SK-N-SH treated with all-trans-retinoic acid at 6 μM for 48 hours (cell line): ENCODE measurements around the gene GPX3.

Experiments used
- ATAC-seq: fragments of 200-7000 bp; cut with Tn5 transposase; 3 replicates; pipeline ENCODE4 v1.9.1; 2020; ENCODE audit warnings: mild to moderate bottlenecking, moderate library complexity
- ARNTL ChIP-seq: fragments of 450-650 bp; formaldehyde crosslinking; IDR thresholded peaks from 2 replicates; pipeline ENCODE4 v1.5.0; 2020; ENCODE audit warnings: low read depth, mild to moderate bottlenecking, moderate library complexity, borderline replicate concordance
- BACH2 ChIP-seq: fragments of 250-450 bp; sonication (Bioruptor Pico); IDR thresholded peaks from 2 replicates; pipeline ENCODE4 v1.9.0; 2021; ENCODE audit warnings: mild to moderate bottlenecking, borderline replicate concordance
- CSDC2 ChIP-seq: fragments of 250-450 bp; sonication (Bioruptor Pico); IDR thresholded peaks from 2 replicates; pipeline ENCODE4 v1.5.0; 2020; ENCODE audit warnings: mild to moderate bottlenecking, moderate library complexity
- ESRRG ChIP-seq: fragments of 250-450 bp; sonication (Bioruptor Pico); IDR thresholded peaks from 2 replicates; pipeline ENCODE4 v1.6.1; 2021; ENCODE audit warnings: mild to moderate bottlenecking
- ISL1 ChIP-seq: fragments of 250-450 bp; sonication (Bioruptor Pico); IDR thresholded peaks from 2 replicates; pipeline ENCODE4 v2.1.2; 2022; ENCODE audit warnings: mild to moderate bottlenecking, moderate library complexity
- PPARA ChIP-seq: fragments of 250-450 bp; sonication (Bioruptor Pico); IDR thresholded peaks from 2 replicates; pipeline ENCODE4 v1.5.0; 2020; ENCODE audit warnings: mild to moderate bottlenecking, borderline replicate concordance
- SNAI2 ChIP-seq: fragments of 250-450 bp; sonication (Bioruptor Pico); IDR thresholded peaks from 2 replicates; pipeline ENCODE4 v1.5.0; 2020; ENCODE audit warnings: mild to moderate bottlenecking, moderate library complexity
- TCF4 ChIP-seq: fragments of 250-450 bp; sonication (Bioruptor Pico); IDR thresholded peaks from 2 replicates; pipeline ENCODE4 v1.8.0; 2021; ENCODE audit warnings: mild to moderate bottlenecking, moderate library complexity, borderline replicate concordance
- TOX ChIP-seq: fragments of 250-450 bp; sonication (Bioruptor Pico); IDR thresholded peaks from 2 replicates; pipeline ENCODE4 v1.8.0; 2021; ENCODE audit warnings: mild to moderate bottlenecking, moderate library complexity, borderline replicate concordance
- ZC3H10 ChIP-seq: fragments of 250-450 bp; sonication (Bioruptor Pico); IDR thresholded peaks from 2 replicates; pipeline ENCODE4 v1.5.1; 2021; ENCODE audit warnings: mild to moderate bottlenecking, moderate library complexity
- ZFP30 ChIP-seq: fragments of 450-650 bp; formaldehyde crosslinking; IDR thresholded peaks from 2 replicates; pipeline ENCODE4 v1.5.0; 2022; ENCODE audit warnings: mild to moderate bottlenecking, moderate library complexity
- ZNF565 ChIP-seq: fragments of 450-650 bp; formaldehyde crosslinking; conservative IDR thresholded peaks from 2 replicates; pipeline ENCODE4 v1.5.0; 2020; ENCODE audit warnings: low read depth, mild to moderate bottlenecking, moderate library complexity
- ZNF70 ChIP-seq: fragments of 450-650 bp; formaldehyde crosslinking; IDR thresholded peaks from 2 replicates; pipeline ENCODE4 v1.5.0; 2020; ENCODE audit warnings: mild to moderate bottlenecking, moderate library complexity
- ZNF8 ChIP-seq: fragments of 450-650 bp; formaldehyde crosslinking; IDR thresholded peaks from 2 replicates; pipeline ENCODE4 v1.5.0; 2020; ENCODE audit warnings: mild to moderate bottlenecking, moderate library complexity
- TF ChIP-seq, protein P1 (sequence below): fragments of 250-450 bp; sonication (Bioruptor Pico); IDR thresholded peaks from 2 replicates; pipeline ENCODE4 v1.5.1; 2021; ENCODE audit warnings: mild to moderate bottlenecking, moderate library complexity
- TF ChIP-seq, protein P2 (sequence below): fragments of 250-450 bp; sonication (Bioruptor Pico); IDR thresholded peaks from 2 replicates; pipeline ENCODE4 v1.8.0; 2021; ENCODE audit warnings: low read depth, mild to moderate bottlenecking, moderate library complexity, borderline replicate concordance
- TF ChIP-seq, protein P3 (sequence below): fragments of 250-450 bp; sonication (Bioruptor Pico); IDR thresholded peaks from 2 replicates; pipeline ENCODE4 v1.8.0; 2020; ENCODE audit warnings: mild to moderate bottlenecking, moderate library complexity, borderline replicate concordance
- TF ChIP-seq, protein P4 (sequence below): fragments of 250-450 bp; sonication (Bioruptor Pico); IDR thresholded peaks from 2 replicates; pipeline ENCODE4 v1.5.0; 2020; ENCODE audit warnings: mild to moderate bottlenecking, moderate library complexity
- TF ChIP-seq, protein P5 (sequence below): fragments of 250-450 bp; sonication (Bioruptor Pico); IDR thresholded peaks from 2 replicates; pipeline ENCODE4 v1.5.1; 2020; ENCODE audit warnings: low read depth, mild to moderate bottlenecking, moderate library complexity

GPX3 gene

DNA sequence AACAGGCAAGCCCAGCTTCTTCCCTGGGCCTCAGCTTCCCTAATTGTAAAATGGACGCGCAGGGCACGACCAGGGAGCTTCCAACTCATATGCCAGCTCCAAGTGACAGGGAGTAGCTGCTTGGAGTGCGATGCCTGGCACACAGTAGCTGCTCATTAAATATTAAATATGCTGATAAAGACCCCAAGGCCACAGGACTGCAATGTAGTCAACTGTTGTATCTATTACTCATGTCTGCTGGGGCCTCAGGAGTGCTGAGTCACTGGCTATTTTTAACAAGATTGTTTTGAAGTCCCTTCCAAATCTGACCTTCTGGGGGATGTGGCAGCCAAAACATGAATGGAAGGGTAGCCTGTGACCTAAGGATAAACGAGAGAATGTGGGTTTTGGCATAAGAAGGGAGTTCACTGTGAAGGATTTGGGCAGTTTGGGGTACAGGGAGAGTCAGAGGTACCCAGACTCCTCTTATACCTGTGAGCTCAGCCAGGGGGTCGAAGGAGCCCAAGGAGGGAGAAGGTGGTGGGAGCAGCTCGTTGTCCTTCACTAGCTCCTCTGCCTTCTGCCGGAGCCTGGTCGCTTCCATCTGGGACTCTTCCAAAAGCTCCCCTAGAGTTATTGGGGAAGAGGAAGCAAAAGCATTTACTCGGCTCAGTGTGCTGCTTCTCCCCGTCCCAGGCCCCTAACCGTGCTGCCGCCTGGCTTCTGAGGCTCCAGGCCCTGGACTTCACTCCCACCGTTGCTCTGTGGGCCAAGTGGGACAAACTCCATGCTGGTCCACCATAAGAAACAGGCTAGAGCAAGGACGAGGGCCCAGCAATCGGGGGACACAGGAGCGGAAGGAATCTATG, 43.0 kb downstream of the GPX3 start (continued):
- TF ChIP-seq, protein P1, sequence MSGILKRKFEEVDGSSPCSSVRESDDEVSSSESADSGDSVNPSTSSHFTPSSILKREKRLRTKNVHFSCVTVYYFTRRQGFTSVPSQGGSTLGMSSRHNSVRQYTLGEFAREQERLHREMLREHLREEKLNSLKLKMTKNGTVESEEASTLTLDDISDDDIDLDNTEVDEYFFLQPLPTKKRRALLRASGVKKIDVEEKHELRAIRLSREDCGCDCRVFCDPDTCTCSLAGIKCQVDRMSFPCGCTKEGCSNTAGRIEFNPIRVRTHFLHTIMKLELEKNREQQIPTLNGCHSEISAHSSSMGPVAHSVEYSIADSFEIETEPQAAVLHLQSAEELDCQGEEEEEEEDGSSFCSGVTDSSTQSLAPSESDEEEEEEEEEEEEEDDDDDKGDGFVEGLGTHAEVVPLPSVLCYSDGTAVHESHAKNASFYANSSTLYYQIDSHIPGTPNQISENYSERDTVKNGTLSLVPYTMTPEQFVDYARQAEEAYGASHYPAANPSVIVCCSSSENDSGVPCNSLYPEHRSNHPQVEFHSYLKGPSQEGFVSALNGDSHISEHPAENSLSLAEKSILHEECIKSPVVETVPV (CRISPR knock-in tag): no peak

DNA sequence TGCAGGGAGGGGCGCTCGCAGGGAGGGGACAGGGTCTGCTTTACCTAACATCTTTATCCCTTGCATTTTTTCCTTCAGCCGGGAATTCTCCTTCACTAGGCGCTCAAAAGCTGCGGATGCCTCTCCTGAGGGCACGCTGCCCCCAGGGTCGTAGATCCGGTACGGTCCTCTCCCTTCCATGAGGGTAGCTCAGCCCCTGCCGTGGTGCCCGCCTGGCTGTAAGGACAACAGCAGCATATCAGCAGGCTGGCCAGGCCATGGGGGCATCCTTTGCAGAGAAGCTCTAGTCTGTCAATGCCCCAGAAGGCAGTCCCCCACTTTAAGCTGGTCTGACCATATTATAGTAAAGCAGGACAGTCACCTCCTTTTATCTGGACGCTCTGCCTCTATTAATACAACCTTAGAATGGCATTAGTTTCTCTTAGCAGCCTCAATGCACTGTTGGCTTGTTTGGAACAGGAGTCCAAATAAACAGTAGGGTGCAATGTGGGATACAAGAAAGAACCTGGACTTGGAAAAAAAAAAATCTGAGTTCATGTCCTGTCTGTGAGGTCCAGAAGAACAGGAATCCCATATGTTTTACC, 44.6 kb downstream of the GPX3 start:
- TF ChIP-seq, protein P2, sequence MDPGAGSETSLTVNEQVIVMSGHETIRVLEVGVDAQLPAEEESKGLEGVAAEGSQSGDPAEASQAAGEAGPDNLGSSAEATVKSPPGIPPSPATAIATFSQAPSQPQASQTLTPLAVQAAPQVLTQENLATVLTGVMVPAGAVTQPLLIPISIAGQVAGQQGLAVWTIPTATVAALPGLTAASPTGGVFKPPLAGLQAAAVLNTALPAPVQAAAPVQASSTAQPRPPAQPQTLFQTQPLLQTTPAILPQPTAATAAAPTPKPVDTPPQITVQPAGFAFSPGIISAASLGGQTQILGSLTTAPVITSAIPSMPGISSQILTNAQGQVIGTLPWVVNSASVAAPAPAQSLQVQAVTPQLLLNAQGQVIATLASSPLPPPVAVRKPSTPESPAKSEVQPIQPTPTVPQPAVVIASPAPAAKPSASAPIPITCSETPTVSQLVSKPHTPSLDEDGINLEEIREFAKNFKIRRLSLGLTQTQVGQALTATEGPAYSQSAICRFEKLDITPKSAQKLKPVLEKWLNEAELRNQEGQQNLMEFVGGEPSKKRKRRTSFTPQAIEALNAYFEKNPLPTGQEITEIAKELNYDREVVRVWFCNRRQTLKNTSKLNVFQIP (CRISPR knock-in tag): no peak
- peak; percentile 99 for TF ChIP-seq ZNF70
- TF ChIP-seq, all 23 proteins: peak for 1
- ATAC-seq: no peak

DNA sequence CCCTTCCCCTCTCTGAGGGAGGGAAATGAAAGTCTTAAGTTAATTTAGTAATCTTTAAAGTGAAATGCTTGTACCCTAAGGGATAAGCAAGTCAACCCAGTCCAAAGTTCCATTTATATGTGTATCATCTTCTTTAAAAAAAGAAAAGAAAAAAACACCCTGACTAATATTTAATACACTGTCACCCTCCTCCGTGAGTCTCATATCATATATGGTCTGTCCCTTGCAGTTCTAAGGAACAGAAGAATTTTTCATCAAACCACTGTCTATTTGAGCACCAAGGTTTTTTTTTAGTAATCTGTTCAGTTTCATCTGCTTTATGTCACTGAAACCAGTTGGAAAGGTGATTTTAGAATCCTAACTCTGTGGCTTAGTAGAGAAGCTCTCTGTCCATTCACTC, 45.2 kb downstream of the GPX3 start:
- TF ChIP-seq ZNF8 (no peak), ESRRG (no peak), ZNF70 (no peak), ZNF565 (CRISPR knock-in tag) (no peak), TOX (CRISPR knock-in tag) (no peak), ISL1 (CRISPR knock-in tag) (no peak), SNAI2 (CRISPR knock-in tag) (no peak), ZFP30 (no peak), BACH2 (CRISPR knock-in tag) (no peak), ZC3H10 (no peak), TCF4 (CRISPR knock-in tag) (no peak), CSDC2 (CRISPR knock-in tag) (no peak)
- TF ChIP-seq, protein P3, sequence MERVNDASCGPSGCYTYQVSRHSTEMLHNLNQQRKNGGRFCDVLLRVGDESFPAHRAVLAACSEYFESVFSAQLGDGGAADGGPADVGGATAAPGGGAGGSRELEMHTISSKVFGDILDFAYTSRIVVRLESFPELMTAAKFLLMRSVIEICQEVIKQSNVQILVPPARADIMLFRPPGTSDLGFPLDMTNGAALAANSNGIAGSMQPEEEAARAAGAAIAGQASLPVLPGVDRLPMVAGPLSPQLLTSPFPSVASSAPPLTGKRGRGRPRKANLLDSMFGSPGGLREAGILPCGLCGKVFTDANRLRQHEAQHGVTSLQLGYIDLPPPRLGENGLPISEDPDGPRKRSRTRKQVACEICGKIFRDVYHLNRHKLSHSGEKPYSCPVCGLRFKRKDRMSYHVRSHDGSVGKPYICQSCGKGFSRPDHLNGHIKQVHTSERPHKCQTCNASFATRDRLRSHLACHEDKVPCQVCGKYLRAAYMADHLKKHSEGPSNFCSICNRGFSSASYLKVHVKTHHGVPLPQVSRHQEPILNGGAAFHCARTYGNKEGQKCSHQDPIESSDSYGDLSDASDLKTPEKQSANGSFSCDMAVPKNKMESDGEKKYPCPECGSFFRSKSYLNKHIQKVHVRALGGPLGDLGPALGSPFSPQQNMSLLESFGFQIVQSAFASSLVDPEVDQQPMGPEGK (CRISPR knock-in tag): no peak
- TF ChIP-seq, all 23 proteins: peak for 0
- ATAC-seq: no peak

DNA sequence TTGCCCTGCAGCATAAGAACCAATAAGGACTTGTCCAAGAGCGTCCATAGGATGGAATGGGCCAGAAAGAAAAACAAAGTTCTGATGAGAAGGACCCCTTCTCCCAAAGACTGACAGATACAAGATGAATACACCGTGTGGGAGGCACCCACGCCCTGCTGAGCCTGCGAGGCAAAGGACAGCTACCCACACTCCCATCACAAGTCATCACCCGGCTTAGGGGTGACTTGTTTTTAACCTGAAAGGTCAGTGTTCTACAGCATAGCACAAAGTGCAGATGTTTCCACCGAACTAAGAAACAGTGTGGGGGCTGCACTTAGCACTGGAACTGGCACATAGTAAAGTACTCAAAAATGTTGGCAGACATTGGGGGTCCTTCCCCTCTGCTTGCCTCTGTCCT, 46.5 kb downstream of the GPX3 start:
- TF ChIP-seq, protein P2 (CRISPR knock-in tag): no peak
- TF ChIP-seq BACH2 (CRISPR knock-in tag) (no peak), ZFP30 (no peak), PPARA (CRISPR knock-in tag) (no peak), ZC3H10 (no peak), ARNTL (CRISPR knock-in tag) (no peak), TOX (CRISPR knock-in tag) (no peak), ISL1 (CRISPR knock-in tag) (no peak), CSDC2 (CRISPR knock-in tag) (no peak), ZNF8 (no peak), ZNF70 (no peak)
- TF ChIP-seq, protein P3 (CRISPR knock-in tag): no peak
- TF ChIP-seq, protein P4, sequence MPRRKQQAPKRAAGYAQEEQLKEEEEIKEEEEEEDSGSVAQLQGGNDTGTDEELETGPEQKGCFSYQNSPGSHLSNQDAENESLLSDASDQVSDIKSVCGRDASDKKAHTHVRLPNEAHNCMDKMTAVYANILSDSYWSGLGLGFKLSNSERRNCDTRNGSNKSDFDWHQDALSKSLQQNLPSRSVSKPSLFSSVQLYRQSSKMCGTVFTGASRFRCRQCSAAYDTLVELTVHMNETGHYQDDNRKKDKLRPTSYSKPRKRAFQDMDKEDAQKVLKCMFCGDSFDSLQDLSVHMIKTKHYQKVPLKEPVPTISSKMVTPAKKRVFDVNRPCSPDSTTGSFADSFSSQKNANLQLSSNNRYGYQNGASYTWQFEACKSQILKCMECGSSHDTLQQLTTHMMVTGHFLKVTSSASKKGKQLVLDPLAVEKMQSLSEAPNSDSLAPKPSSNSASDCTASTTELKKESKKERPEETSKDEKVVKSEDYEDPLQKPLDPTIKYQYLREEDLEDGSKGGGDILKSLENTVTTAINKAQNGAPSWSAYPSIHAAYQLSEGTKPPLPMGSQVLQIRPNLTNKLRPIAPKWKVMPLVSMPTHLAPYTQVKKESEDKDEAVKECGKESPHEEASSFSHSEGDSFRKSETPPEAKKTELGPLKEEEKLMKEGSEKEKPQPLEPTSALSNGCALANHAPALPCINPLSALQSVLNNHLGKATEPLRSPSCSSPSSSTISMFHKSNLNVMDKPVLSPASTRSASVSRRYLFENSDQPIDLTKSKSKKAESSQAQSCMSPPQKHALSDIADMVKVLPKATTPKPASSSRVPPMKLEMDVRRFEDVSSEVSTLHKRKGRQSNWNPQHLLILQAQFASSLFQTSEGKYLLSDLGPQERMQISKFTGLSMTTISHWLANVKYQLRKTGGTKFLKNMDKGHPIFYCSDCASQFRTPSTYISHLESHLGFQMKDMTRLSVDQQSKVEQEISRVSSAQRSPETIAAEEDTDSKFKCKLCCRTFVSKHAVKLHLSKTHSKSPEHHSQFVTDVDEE (CRISPR knock-in tag): no peak
- TF ChIP-seq, protein P5, sequence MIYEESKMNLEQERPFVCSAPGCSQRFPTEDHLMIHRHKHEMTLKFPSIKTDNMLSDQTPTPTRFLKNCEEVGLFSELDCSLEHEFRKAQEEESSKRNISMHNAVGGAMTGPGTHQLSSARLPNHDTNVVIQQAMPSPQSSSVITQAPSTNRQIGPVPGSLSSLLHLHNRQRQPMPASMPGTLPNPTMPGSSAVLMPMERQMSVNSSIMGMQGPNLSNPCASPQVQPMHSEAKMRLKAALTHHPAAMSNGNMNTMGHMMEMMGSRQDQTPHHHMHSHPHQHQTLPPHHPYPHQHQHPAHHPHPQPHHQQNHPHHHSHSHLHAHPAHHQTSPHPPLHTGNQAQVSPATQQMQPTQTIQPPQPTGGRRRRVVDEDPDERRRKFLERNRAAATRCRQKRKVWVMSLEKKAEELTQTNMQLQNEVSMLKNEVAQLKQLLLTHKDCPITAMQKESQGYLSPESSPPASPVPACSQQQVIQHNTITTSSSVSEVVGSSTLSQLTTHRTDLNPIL: no peak
- ATAC-seq: no peak
